Endothelial cell of umbilical vein (primary cell): ENCODE results near the gene TMEFF2. TPM values are rescaled to one million over a fixed set of nuclear protein-coding genes. Genes with fewer than 3 reads are reported as not detected.

Source experiments
- BruUV-seq: library from RNA; stranded (reverse); fragments of 400-500 nt; replicated peaks from 2 replicates; lab custom pipeline; 2021; lab: Mats Ljungman, UMichigan
- CTCF ChIA-PET: fragments of 300-600, 350-600 bp; sonication (Branson Sonifier 250); formaldehyde crosslinking; loops from one replicate; lab custom pipeline; 2021; ENCODE audit warnings: antibody characterized with exemption, inconsistent platforms; lab: Charles Lee
- POLR2A ChIA-PET: fragments of 300-600, 350-600 bp; sonication (Branson Sonifier 250); formaldehyde crosslinking; loops from one replicate; lab custom pipeline; 2021; ENCODE audit warnings: antibody characterized with exemption, inconsistent platforms; lab: Charles Lee
- DNase-seq: peaks from one replicate; pipeline ENCODE4 v3.0.0-alpha.2; 2011; ENCODE audit warnings: low read depth, low spot score
- FAIRE-seq: peaks from 2 replicates; lab custom pipeline; 2011; peaks lifted over from hg19 to GRCh38; lab: Jason Lieb, UNC
- H2AFZ ChIP-seq: 2 replicates; pipeline ENCODE4 v1.6.0; 2012; ENCODE audit warnings: low read depth, low read length, control low read depth, inconsistent platforms
- H3K27ac ChIP-seq: 2 replicates; pipeline ENCODE4 v1.5.1; 2011; ENCODE audit warnings: low read depth, mild to moderate bottlenecking, control low read depth, low read length, moderate library complexity; ENCODE audit not compliant: insufficient read depth
- H3K27me3 ChIP-seq, 2 experiments: 2 replicates each; pipeline versions ENCODE4 v1.6.0 to v1.6.1; 2011; ENCODE audit warnings: low read length in 2 of 2, mixed read lengths in 1 of 2; ENCODE audit not compliant: control insufficient read depth in 2 of 2, insufficient read depth in 2 of 2
- H3K36me3 ChIP-seq, 2 experiments: 2 replicates in 1 of 2; 3 replicates in 1 of 2; pipeline ENCODE4 v1.5.1; 2011; ENCODE audit warnings: low read length in 2 of 2, mild to moderate bottlenecking in 1 of 2, moderate library complexity in 1 of 2; ENCODE audit not compliant: control insufficient read depth in 2 of 2, insufficient read depth in 2 of 2; ENCODE audit errors: extremely low read depth in 1 of 2
- H3K4me1 ChIP-seq: 3 replicates; pipeline ENCODE4 v1.5.1; 2011; ENCODE audit warnings: mild to moderate bottlenecking, low read length; ENCODE audit not compliant: control insufficient read depth, insufficient read depth; ENCODE audit errors: extremely low read depth
- H3K4me2 ChIP-seq: 2 replicates; pipeline ENCODE4 v1.6.1; 2011; ENCODE audit warnings: low read length, control low read depth, mixed read lengths; ENCODE audit not compliant: insufficient read depth
- H3K4me3 ChIP-seq, 3 experiments: fragments of 200-600 bp in 1 of 3; sonication (generic), shearing (Covaris generic) in 1 of 3; replicated peaks in 1 of 3; 2 replicates each; pipeline ENCODE4 v1.5.1; 2011 to 2016; ENCODE audit warnings: control low read depth in 3 of 3, low read length in 3 of 3, mild to moderate bottlenecking in 2 of 3, inconsistent platforms in 1 of 3, low read depth in 1 of 3, moderate library complexity in 1 of 3; ENCODE audit not compliant: insufficient read depth in 1 of 3
- H3K79me2 ChIP-seq: 2 replicates; pipeline ENCODE4 v1.6.0; 2012; ENCODE audit warnings: low read length, inconsistent platforms; ENCODE audit not compliant: control insufficient read depth, insufficient read depth
- H3K9ac ChIP-seq: replicated peaks from 2 replicates; pipeline ENCODE3; 2011; ENCODE audit warnings: low read length, control low read depth; ENCODE audit not compliant: insufficient read depth; ENCODE audit errors: extremely low read depth
- H3K9me1 ChIP-seq: replicated peaks from 3 replicates; pipeline ENCODE4 v1.6.0; 2011; ENCODE audit warnings: mild to moderate bottlenecking, low read length; ENCODE audit not compliant: control insufficient read depth, insufficient read depth; ENCODE audit errors: extremely low read depth
- H3K9me3 ChIP-seq: replicated peaks from 2 replicates; pipeline ENCODE4 v1.5.1; 2012; ENCODE audit warnings: low read length, inconsistent platforms; ENCODE audit not compliant: control insufficient read depth, insufficient read depth
- H4K20me1 ChIP-seq: replicated peaks from 2 replicates; pipeline ENCODE3; 2011; ENCODE audit warnings: mild to moderate bottlenecking, low read length; ENCODE audit not compliant: control insufficient read depth, insufficient read depth; ENCODE audit errors: extremely low read depth
- FOS ChIP-seq: IDR thresholded peaks from 2 replicates; pipeline ENCODE4 v1.6.1; 2011; ENCODE audit warnings: mild to moderate bottlenecking, low read length, moderate library complexity, borderline replicate concordance; ENCODE audit not compliant: insufficient read depth
- JUN ChIP-seq: IDR thresholded peaks from 2 replicates; pipeline ENCODE4 v1.6.1; 2011; ENCODE audit warnings: borderline replicate concordance, low read depth; ENCODE audit not compliant: insufficient read length, insufficient read depth
- MYC ChIP-seq: IDR thresholded peaks from one replicate; pipeline ENCODE4 v1.6.1; 2011; ENCODE audit warnings: mild to moderate bottlenecking, low read depth, low read length
- POLR2A ChIP-seq: IDR thresholded peaks from 2 replicates; pipeline ENCODE4 v1.6.1; 2012; ENCODE audit warnings: low read depth, mild to moderate bottlenecking, control low read depth, low read length
- dilution Hi-C: fragments of 300-500 bp; cut with MboI; formaldehyde crosslinking; loops from one replicate; pipeline ENCODE4 v1.15.0; 2019; ENCODE audit warnings: low sequenced_read_pairs; ENCODE audit not compliant: extremely low pct_ligation_motif_present
- intact Hi-C: fragments of 100-400 bp; cut with micrococcal nuclease; formaldehyde crosslinking; loops from one replicate; pipeline ENCODE4 v1.10.0; 2022
- polyA plus RNA-seq, 4 experiments: library from polyadenylated mRNA; depleted of rRNA in 3 of 4; stranded (reverse) in 3 of 4; unstranded in 1 of 4; fragments of >200 nt; gene quantifications; 2 replicates each; pipeline versions ENCODE4 v1.2.1 to v1.2.3, GENCODE V29; 2011 to 2012; ENCODE audit warnings: missing spikeins in 1 of 4
- total RNA-seq: library from RNA; stranded (reverse); gene quantifications from 2 replicates; pipeline ENCODE4 v1.2.3, GENCODE V29; 2021
- TF ChIP-seq, protein P1 (sequence below): IDR thresholded peaks from 2 replicates; pipeline ENCODE4 v1.6.1; 2011; ENCODE audit not compliant: insufficient read depth, insufficient read length

The TMEFF2 gene
- total and polyA plus RNA-seq, 2 donors (not counting 3 experiments of a cell fraction or from before 2014, with no cell fraction given): 0.18 to 0.20 TPM

DNA sequence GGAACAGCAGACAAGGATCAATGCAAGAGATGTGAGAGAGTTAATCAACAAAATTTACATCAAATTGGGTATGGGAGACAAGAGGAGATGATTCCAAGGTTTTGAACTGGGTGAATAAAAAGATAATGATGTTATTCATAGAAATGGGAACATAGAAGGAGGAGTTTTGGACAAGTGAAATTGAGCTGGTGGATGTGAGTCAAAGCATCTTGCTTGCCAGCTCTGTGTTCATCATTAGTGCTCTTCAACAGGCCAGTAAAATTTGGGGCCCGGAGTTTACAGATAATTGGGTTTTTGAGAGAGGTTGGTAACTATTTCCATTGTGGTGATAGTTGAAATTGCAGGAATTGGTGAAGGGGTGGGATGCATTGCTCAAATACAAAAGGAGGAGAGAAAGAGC lies 277.9 kb downstream of the TMEFF2 start:
- Histone ChIP-seq H3K27me3 (no peaks in the 10 kb centered on the region), H3K36me3 (no peaks in the 10 kb centered on the region), H3K9me1 (no peaks in the 10 kb centered on the region), H3K4me1 (peaks cover 18% of the 10 kb centered on the region), H3K27ac (no peak overlapping the region), H3K79me2 (no peaks in the 10 kb centered on the region), H3K4me2 (no peak overlapping the region), H3K4me3 (no peak overlapping the region), H4K20me1 (no peaks in the 10 kb centered on the region), H3K9ac (no peak overlapping the region), H2AFZ (no peak overlapping the region), H3K9me3 (no peaks in the 10 kb centered on the region)
- no TSS peak for BruUV-seq
- no peak for DNase-seq
- intact Hi-C loops: no loop called here
- ChIA-PET POLR2A (interaction anchor here (1.6 to 1.8 kb wide), 2 partner anchors 11 to 70 kb away, joined by 4 to 5 read pairs; partner anchors contain the start of gene CAVIN2), CTCF (interaction anchor here (0.6 to 2.4 kb wide), 10 partner anchors 9 to 362 kb away, joined by 3 to 16 read pairs (median 4); no protein-coding TSS in a partner anchor)
- no peak for FAIRE-seq
- dilution Hi-C loops: no loop called here
- TF ChIP-seq MYC (no peak), FOS (no peak)
- TF ChIP-seq, protein P1, sequence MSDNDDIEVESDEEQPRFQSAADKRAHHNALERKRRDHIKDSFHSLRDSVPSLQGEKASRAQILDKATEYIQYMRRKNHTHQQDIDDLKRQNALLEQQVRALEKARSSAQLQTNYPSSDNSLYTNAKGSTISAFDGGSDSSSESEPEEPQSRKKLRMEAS: no peak

DNA sequence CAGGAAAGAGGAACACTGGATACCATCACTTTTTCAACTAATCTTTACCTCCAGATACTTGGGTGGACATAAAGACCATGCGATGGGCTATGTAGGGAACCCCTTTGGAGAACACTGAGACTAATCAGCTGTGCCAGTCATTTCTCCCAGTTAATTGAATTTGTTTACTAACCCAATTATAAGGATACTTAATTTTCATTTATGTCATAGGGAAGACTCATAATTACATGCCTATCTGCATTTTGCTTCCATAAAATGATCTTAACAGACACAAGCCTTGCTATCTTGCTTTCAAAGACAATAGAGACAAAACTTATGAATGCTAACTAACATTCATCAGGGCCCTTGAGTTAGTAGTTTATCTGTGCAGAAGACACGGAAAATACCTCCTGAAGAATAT lies 279.0 kb downstream of the TMEFF2 start:
- no peaks in the 10 kb centered on the region for H4K20me1 ChIP-seq
- H3K36me3 ChIP-seq: no peaks in the 10 kb centered on the region
- no peak overlapping the region for H3K9ac ChIP-seq
- dilution Hi-C loops: no loop called here
- no peak for FAIRE-seq
- no peaks in the 10 kb centered on the region for H3K79me2 ChIP-seq
- no peak overlapping the region for H2AFZ ChIP-seq
- no TSS peak for BruUV-seq
- DNase-seq: no peak
- H3K9me3 ChIP-seq: no peaks in the 10 kb centered on the region
- no peaks in the 10 kb centered on the region for H3K9me1 ChIP-seq
- H3K27me3 ChIP-seq: no peaks in the 10 kb centered on the region
- no peak overlapping the region for H3K4me2 ChIP-seq
- ChIA-PET CTCF (no interaction called here), POLR2A (no interaction called here)
- TF ChIP-seq POLR2A: no peak
- TF ChIP-seq FOS: no peak
- no peak for TF ChIP-seq JUN
- no peak for TF ChIP-seq MYC
- H3K27ac ChIP-seq: no peak overlapping the region
- H3K4me1 ChIP-seq: peaks cover 18% of the 10 kb centered on the region
- intact Hi-C loops: no loop called here
- no peak overlapping the region for H3K4me3 ChIP-seq
